HepG2 (cell line): ENCODE data around the gene IL1R1. TPM values are rescaled to one million over a fixed set of nuclear protein-coding genes. Genes with fewer than 3 reads are reported as not detected.

Source experiments
- CCDC6 ChIP-seq: sonication (generic); formaldehyde crosslinking; IDR thresholded peaks from 2 replicates; pipeline ENCODE4 v1.8.1; 2022; ENCODE audit warnings: mild to moderate bottlenecking, missing genetic modification reagents, moderate library complexity
- HNRNPUL1 ChIP-seq: fragments of 200-400 bp; formaldehyde crosslinking; IDR thresholded peaks from 2 replicates; pipeline ENCODE4 v1.6.1; 2017; ENCODE audit warnings: low read depth, mild to moderate bottlenecking, low read length, moderate library complexity
- MXD1 ChIP-seq: sonication (generic); formaldehyde crosslinking; IDR thresholded peaks from 2 replicates; pipeline ENCODE4 v1.4.0; 2020; ENCODE audit warnings: mild to moderate bottlenecking, missing genetic modification reagents
- NCOR1 ChIP-seq: fragments of 200-600 bp; sonication (generic); IDR thresholded peaks from 2 replicates; pipeline ENCODE4 v1.7.0; 2017; ENCODE audit warnings: antibody characterized with exemption, low read length, borderline replicate concordance
- PAXIP1 ChIP-seq: sonication (generic); formaldehyde crosslinking; conservative IDR thresholded peaks from 2 replicates; pipeline ENCODE4 v1.4.0; 2020; ENCODE audit warnings: mild to moderate bottlenecking, missing genetic modification reagents, moderate library complexity
- SATB2 ChIP-seq: sonication (generic); formaldehyde crosslinking; IDR thresholded peaks from 2 replicates; pipeline ENCODE4 v1.5.0; 2020; ENCODE audit warnings: missing genetic modification reagents
- SOX5 ChIP-seq: IDR thresholded peaks from 2 replicates; pipeline ENCODE4 v1.6.1; 2016; ENCODE audit warnings: borderline replicate concordance
- TFDP2 ChIP-seq: sonication (generic); formaldehyde crosslinking; IDR thresholded peaks from 2 replicates; pipeline ENCODE4 v1.4.0; 2020; ENCODE audit warnings: missing genetic modification reagents
- THRA ChIP-seq: sonication (generic); formaldehyde crosslinking; IDR thresholded peaks from 2 replicates; pipeline ENCODE4 v1.4.0; 2020; ENCODE audit warnings: missing genetic modification reagents, borderline replicate concordance
- YY1 ChIP-seq: IDR thresholded peaks from 2 replicates; pipeline ENCODE4 v1.6.1; 2011; ENCODE audit warnings: low read length, low read depth, moderate library complexity, mild to moderate bottlenecking; ENCODE audit not compliant: insufficient read depth, insufficient replicate concordance
- ZBTB33 ChIP-seq: sonication (generic); formaldehyde crosslinking; IDR thresholded peaks from 2 replicates; pipeline ENCODE4 v1.4.0; 2020; ENCODE audit warnings: missing genetic modification reagents
- ZNF44 ChIP-seq: sonication (generic); formaldehyde crosslinking; IDR thresholded peaks from 2 replicates; pipeline ENCODE4 v1.5.1; 2020; ENCODE audit warnings: mild to moderate bottlenecking, missing genetic modification reagents
- ZNF543 ChIP-seq: sonication (generic); formaldehyde crosslinking; IDR thresholded peaks from 2 replicates; pipeline ENCODE4 v1.4.0; 2020; ENCODE audit warnings: mild to moderate bottlenecking, missing genetic modification reagents
- ZNF672 ChIP-seq: sonication (generic); formaldehyde crosslinking; IDR thresholded peaks from 2 replicates; pipeline ENCODE4 v1.8.1; 2022; ENCODE audit warnings: missing genetic modification reagents
- ZNF720 ChIP-seq: sonication (generic); formaldehyde crosslinking; IDR thresholded peaks from 2 replicates; pipeline ENCODE4 v1.4.0; 2020; ENCODE audit warnings: missing genetic modification reagents
- ZSCAN21 ChIP-seq: sonication (generic); formaldehyde crosslinking; IDR thresholded peaks from 2 replicates; pipeline ENCODE4 v1.8.0; 2022; ENCODE audit warnings: mild to moderate bottlenecking, missing genetic modification reagents, moderate library complexity, borderline replicate concordance
- polyA plus RNA-seq, 8 experiments: library from polyadenylated mRNA; depleted of rRNA in 3 of 8; stranded (reverse) in 7 of 8; unstranded in 1 of 8; fragments of >200 nt; fragmentation: Illumina TruSeq in 4 of 8; extraction: Trizol in 4 of 8; gene quantifications; 2 replicates each; pipeline versions ENCODE4 v1.2.1 to v1.2.3, GENCODE V29; 2011 to 2016; ENCODE audit warnings: low read depth in 4 of 8, missing spikeins in 1 of 8, mixed read lengths in 1 of 8; ENCODE audit not compliant: insufficient read depth in 1 of 8
- total RNA-seq, 5 experiments: library from RNA; depleted of rRNA; stranded (reverse); fragments of >200 nt; fragmentation: Illumina TruSeq; extraction: Trizol; gene quantifications; 2 replicates each; pipeline ENCODE4 v1.2.3, GENCODE V29; 2016; ENCODE audit warnings: low read depth in 1 of 5

Gene IL1R1
- total and polyA plus RNA-seq, 2 of the 13 experiments (the other 11 are each of a cell fraction or from before 2014, with no cell fraction given), result 38.0 to 93.1 TPM

- TF ChIP-seq ZBTB33 (CRISPR knock-in tag), result peak; percentile 48; the same call in 1 of the 2 replicates
- 0 out of 2 replicates have a peak, but pooled peaks have one; percentile 40 for TF ChIP-seq THRA (CRISPR knock-in tag)
- 0 out of 2 replicates have a peak, but pooled peaks have one; percentile 51 for TF ChIP-seq ZNF44 (CRISPR knock-in tag)
- TF ChIP-seq ZNF543 (CRISPR knock-in tag), result 0 out of 2 replicates have a peak, but pooled peaks have one; percentile 10
- no peak for TF ChIP-seq CCDC6 (CRISPR knock-in tag)
- peak; percentile 69 for TF ChIP-seq TFDP2 (CRISPR knock-in tag)
- no peak for TF ChIP-seq ZSCAN21
- TF ChIP-seq MXD1 (CRISPR knock-in tag), result no peak
- peak; percentile 45 for TF ChIP-seq PAXIP1 (CRISPR knock-in tag)
- 0 out of 2 replicates have a peak, but pooled peaks have one; percentile 70 for TF ChIP-seq SATB2
- TF ChIP-seq ZNF672 (CRISPR knock-in tag), result no peak
- TF ChIP-seq SOX5 (CRISPR knock-in tag), result peak; percentile 70; the same call in 1 of the 2 replicates
- 0 out of 2 replicates have a peak, but pooled peaks have one; percentile 20 for TF ChIP-seq ZNF720 (CRISPR knock-in tag)
- peak; percentile 65; the same call in 1 of the 2 replicates for TF ChIP-seq NCOR1
- peak; percentile 98 for TF ChIP-seq HNRNPUL1
- no peak for TF ChIP-seq YY1
Measured at GRCh38 chr2:102190430-102191107, 48.0 kb downstream of the IL1R1 start (continued).
